H1 (cell line): ENCODE data around the gene OTUD5. TPM values are rescaled to one million over a fixed set of nuclear protein-coding genes. Genes with fewer than 3 reads are reported as not detected.

Source experiments
- CTCF ChIA-PET: fragments of 300-600 bp; sonication (Branson Sonifier 250); formaldehyde crosslinking; loops from one replicate; lab custom pipeline; 2021; ENCODE audit not compliant: partially characterized antibody; lab: Charles Lee
- POLR2A ChIA-PET: fragments of 300-600 bp; sonication (Branson Sonifier 250); formaldehyde crosslinking; loops from one replicate; lab custom pipeline; 2021; ENCODE audit warnings: inconsistent platforms; ENCODE audit not compliant: partially characterized antibody; lab: Charles Lee
- DNase-seq, 2 experiments: peaks; one replicate each; pipeline versions ENCODE4 v3.0.0 to v3.0.0-alpha.2; 2010 to 2022; ENCODE audit warnings: low spot score in 2 of 2, low read depth in 1 of 2, mixed read lengths in 1 of 2
- FAIRE-seq: peaks from 2 replicates; lab custom pipeline; 2011; peaks lifted over from hg19 to GRCh38; lab: Jason Lieb, UNC
- H2AFZ ChIP-seq: 2 replicates; pipeline ENCODE4 v1.8.1; 2012; ENCODE audit warnings: low read length, inconsistent platforms
- H2AK5ac ChIP-seq: 2 replicates; pipeline ENCODE4 v1.6.1; 2013; ENCODE audit warnings: low read depth, low read length
- H2BK120ac ChIP-seq: replicated peaks from 2 replicates; pipeline ENCODE3; 2013; ENCODE audit warnings: low read depth, low read length, inconsistent platforms
- H2BK12ac ChIP-seq: 2 replicates; pipeline ENCODE4 v1.6.1; 2013; ENCODE audit warnings: low read depth, low read length
- H2BK15ac ChIP-seq: 2 replicates; pipeline ENCODE4 v1.6.1; 2013; ENCODE audit warnings: low read length
- H2BK20ac ChIP-seq: 2 replicates; pipeline ENCODE4 v1.6.1; 2013; ENCODE audit warnings: low read length
- H2BK5ac ChIP-seq: 2 replicates; pipeline ENCODE4 v1.6.1; 2013; ENCODE audit warnings: low read depth, low read length
- H3K14ac ChIP-seq: 2 replicates; pipeline ENCODE4 v1.6.1; 2013; ENCODE audit warnings: inconsistent platforms; ENCODE audit not compliant: insufficient read length
- H3K18ac ChIP-seq: 2 replicates; pipeline ENCODE4 v1.6.1; 2013; ENCODE audit warnings: low read length; ENCODE audit errors: extremely low read depth
- H3K23ac ChIP-seq: 2 replicates; pipeline ENCODE4 v1.6.1; 2013; ENCODE audit warnings: inconsistent platforms; ENCODE audit not compliant: insufficient read length
- H3K23me2 ChIP-seq: 2 replicates; pipeline ENCODE4 v1.6.1; 2013; ENCODE audit warnings: low read depth, low read length
- H3K27ac ChIP-seq: 2 replicates; pipeline ENCODE4 v1.6.1; 2011; ENCODE audit warnings: low read depth, low read length, inconsistent platforms
- H3K27me3 ChIP-seq, 4 experiments: replicated peaks in 1 of 4; 1 replicate in 1 of 4; 2 replicates in 3 of 4; pipeline versions ENCODE4 v1.6.1 to v1.8.1; 2011 to 2013; ENCODE audit warnings: low read length in 3 of 4, mild to moderate bottlenecking in 3 of 4, inconsistent platforms in 2 of 4, mixed read lengths in 2 of 4, moderate library complexity in 1 of 4; ENCODE audit not compliant: control insufficient read depth in 3 of 4, insufficient read depth in 3 of 4; ENCODE audit errors: extremely low read depth in 1 of 4
- H3K36me3 ChIP-seq, 4 experiments: 2 replicates each; pipeline versions ENCODE4 v1.6.1 to v1.8.1; 2011 to 2013; ENCODE audit warnings: mild to moderate bottlenecking in 4 of 4, low read length in 3 of 4, moderate library complexity in 2 of 4, control low read depth in 1 of 4, inconsistent platforms in 1 of 4; ENCODE audit not compliant: insufficient read depth in 4 of 4, control insufficient read depth in 2 of 4
- H3K4ac ChIP-seq: replicated peaks from 2 replicates; pipeline ENCODE3; 2013; ENCODE audit warnings: low read length, low read depth, mixed read lengths, inconsistent platforms; ENCODE audit not compliant: insufficient read length
- H3K4me1 ChIP-seq, 4 experiments: replicated peaks in 1 of 4; 1 replicate in 1 of 4; 2 replicates in 3 of 4; pipeline versions ENCODE4 v1.6.1 to v1.8.1; 2011 to 2013; ENCODE audit warnings: low read length in 3 of 4, inconsistent platforms in 2 of 4, mixed read lengths in 1 of 4; ENCODE audit not compliant: insufficient read depth in 4 of 4, control insufficient read depth in 3 of 4
- H3K4me2 ChIP-seq, 2 experiments: 2 replicates each; pipeline versions ENCODE4 v1.6.1 to v1.8.1; 2011 to 2013; ENCODE audit warnings: low read depth in 2 of 2, low read length in 2 of 2, control low read depth in 1 of 2, inconsistent platforms in 1 of 2, mild to moderate bottlenecking in 1 of 2; ENCODE audit not compliant: insufficient read depth in 1 of 2
- H3K4me3 ChIP-seq, 4 experiments: fragments of 200-600, 300-600 bp in 1 of 4; sonication (generic), shearing (Covaris generic), sonication (Bioruptor Twin) in 1 of 4; 2 replicates each; pipeline versions ENCODE4 v1.5.1 to v1.8.1; 2011 to 2016; ENCODE audit warnings: low read length in 4 of 4, low read depth in 3 of 4, control low read depth in 2 of 4, inconsistent platforms in 2 of 4, mild to moderate bottlenecking in 2 of 4, mixed read lengths in 1 of 4, moderate library complexity in 1 of 4; ENCODE audit not compliant: insufficient read depth in 2 of 4; ENCODE audit errors: extremely low read depth in 1 of 4
- H3K56ac ChIP-seq: replicated peaks from 2 replicates; pipeline ENCODE3; 2013; ENCODE audit warnings: low read depth, mild to moderate bottlenecking, mixed read lengths, low read length, inconsistent platforms; ENCODE audit not compliant: insufficient read length
- H3K79me1 ChIP-seq: 2 replicates; pipeline ENCODE4 v1.6.1; 2013; ENCODE audit warnings: low read depth, low read length, control low read depth
- H3K79me2 ChIP-seq, 2 experiments: 2 replicates each; pipeline versions ENCODE4 v1.6.1 to v1.8.1; 2012 to 2013; ENCODE audit warnings: low read length in 2 of 2, mild to moderate bottlenecking in 2 of 2, inconsistent platforms in 1 of 2; ENCODE audit not compliant: insufficient read depth in 2 of 2, control insufficient read depth in 1 of 2
- H3K9ac ChIP-seq, 4 experiments: replicated peaks in 1 of 4; 1 replicate in 1 of 4; 2 replicates in 3 of 4; pipeline versions ENCODE4 v1.6.1 to v1.8.1; 2011 to 2013; ENCODE audit warnings: low read depth in 3 of 4, low read length in 3 of 4, control low read depth in 2 of 4, mild to moderate bottlenecking in 2 of 4, moderate library complexity in 2 of 4, inconsistent platforms in 1 of 4; ENCODE audit errors: extremely low read depth in 1 of 4
- H3K9me3 ChIP-seq, 2 experiments: 2 replicates each; pipeline versions ENCODE4 v1.6.1 to v1.8.1; 2012 to 2013; ENCODE audit warnings: mild to moderate bottlenecking in 2 of 2, moderate library complexity in 2 of 2, control low read depth in 1 of 2, inconsistent platforms in 1 of 2, low read depth in 1 of 2, low read length in 1 of 2, mixed read lengths in 1 of 2; ENCODE audit not compliant: insufficient read depth in 2 of 2
- H4K20me1 ChIP-seq, 2 experiments: replicated peaks in 1 of 2; 2 replicates each; pipeline versions ENCODE3 to v1.8.1; 2011 to 2013; ENCODE audit warnings: inconsistent platforms in 2 of 2, low read length in 2 of 2, mild to moderate bottlenecking in 1 of 2; ENCODE audit not compliant: insufficient read depth in 2 of 2, control insufficient read depth in 1 of 2
- H4K5ac ChIP-seq: 2 replicates; pipeline ENCODE4 v1.6.1; 2013; ENCODE audit warnings: low read length, low read depth, mixed read lengths, inconsistent platforms; ENCODE audit not compliant: insufficient read length
- H4K8ac ChIP-seq: 2 replicates; pipeline ENCODE4 v1.8.0; 2013; ENCODE audit warnings: mild to moderate bottlenecking, moderate library complexity, low read length, inconsistent platforms; ENCODE audit not compliant: insufficient read depth; ENCODE audit errors: extremely low read depth
- H4K91ac ChIP-seq: replicated peaks from 2 replicates; pipeline ENCODE3; 2013; ENCODE audit warnings: low read length, mixed read lengths, inconsistent platforms; ENCODE audit not compliant: insufficient read length
- BACH1 ChIP-seq: IDR thresholded peaks from 2 replicates; pipeline ENCODE4 v1.6.1; 2012; ENCODE audit warnings: low read length, improper control_type of control experiment
- CEBPB ChIP-seq: IDR thresholded peaks from 2 replicates; pipeline ENCODE4 v1.6.1; 2012; ENCODE audit warnings: low read depth, low read length
- MAFK ChIP-seq: IDR thresholded peaks from 2 replicates; pipeline ENCODE4 v1.6.1; 2012; ENCODE audit warnings: low read depth, mild to moderate bottlenecking, improper control_type of control experiment, low read length
- NANOG ChIP-seq: IDR thresholded peaks from 2 replicates; pipeline ENCODE4 v1.6.1; 2011; ENCODE audit warnings: low read length, low read depth, mild to moderate bottlenecking, inconsistent platforms; ENCODE audit not compliant: insufficient read depth, poor library complexity, severe bottlenecking
- SP1 ChIP-seq: IDR thresholded peaks from 2 replicates; pipeline ENCODE4 v1.6.1; 2011; ENCODE audit warnings: low read depth, low read length
- ZNF274 ChIP-seq: IDR thresholded peaks from 2 replicates; pipeline ENCODE4 v1.7.0; 2012; ENCODE audit warnings: low read length, borderline replicate concordance; ENCODE audit errors: extremely low read depth
- WGBS, 2 experiments: shearing (Covaris generic) in 1 of 2; methylation state at CpG; one replicate each; pipeline versions ENCODE4 v1.1.6 to v1.1.7; 2013 to 2015; ENCODE audit warnings: low lambda C conversion rate in 2 of 2, mixed read lengths in 2 of 2, inconsistent platforms in 1 of 2, low coverage in 1 of 2, missing lambda C conversion rate in 1 of 2; ENCODE audit not compliant: insufficient replicate concordance in 2 of 2, insufficient coverage in 1 of 2, insufficient read length in 1 of 2; ENCODE audit errors: extremely low coverage in 1 of 2, missing lambda C conversion rate in 1 of 2; 5-methylcytosine and 5-hydroxymethylcytosine counted together
- polyA plus RNA-seq, 7 experiments: library from polyadenylated mRNA; depleted of rRNA in 3 of 7; stranded (reverse) in 5 of 7; unstranded in 2 of 7; fragments of >200 nt in 5 of 7; fragments of 200-250 nt in 2 of 7; gene quantifications; 1 replicate in 5 of 7; 2 replicates in 1 of 7; 4 replicates in 1 of 7; pipeline versions ENCODE4 v1.2.1 to v1.2.3, GENCODE V29; 2011 to 2013; ENCODE audit warnings: missing spikeins in 2 of 7, mixed read lengths in 2 of 7
- total RNA-seq: library from RNA; stranded (reverse); fragmentation: NEBNext Ultra II Directional; extraction: Animal tissue kit (Norgen Biotek cat#: 25700); gene quantifications from 2 replicates; pipeline ENCODE4 v1.2.1, GENCODE V29; 2021

The OTUD5 gene
- total and polyA plus RNA-seq, 2 of the 8 experiments (the other 6 are each of a cell fraction or from before 2014, with no cell fraction given): 46.3 to 53.5 TPM

- FAIRE-seq (peak; percentile 99), DNase-seq (no peak)
- peak overlapping the region; percentile 73 for H4K91ac ChIP-seq
- peak overlapping the region; percentile 2 to 54 (median 14); a peak in 5 of 8 replicates for H3K4me3 ChIP-seq
- H4K8ac ChIP-seq: no peak overlapping the region
- H2AFZ ChIP-seq: no peak overlapping the region
- peak overlapping the region; percentile 66 for H4K5ac ChIP-seq
- peak overlapping the region; percentile 98 for H2BK120ac ChIP-seq
- 0% methylated on average over 2 of the region's 2 CpGs; no CpG with 5 or more reads in 1 of the 2 experiments for WGBS, 2 experiments
- H2BK12ac ChIP-seq: no peak overlapping the region; the same call in 1 of the 2 replicates
- CTCF ChIA-PET: interaction anchor here (0.8 to 2.3 kb wide), 6 partner anchors 9 to 166 kb away, joined by 3 to 20 read pairs (median 4); partner anchors contain the start of gene SLC35A2
- no peak overlapping the region for H2BK20ac ChIP-seq
- H3K79me1 ChIP-seq: no peaks in the 10 kb centered on the region
- H3K79me2 ChIP-seq: peaks cover 0 to 20% of the 10 kb centered on the region in 2 experiments; a peak in 2 of 4 replicates
- H3K27me3 ChIP-seq: no peaks in the 10 kb centered on the region
- H3K14ac ChIP-seq: no peak overlapping the region
- H3K56ac ChIP-seq: peak overlapping the region; percentile 87
- H3K4me1 ChIP-seq: peaks cover 0 to 18% (median 8%) of the 10 kb centered on the region in 4 experiments; a peak in 5 of 7 replicates
- peak overlapping the region; percentile 75 for H3K27ac ChIP-seq
- peaks cover 0 to 42% (median 18%) of the 10 kb centered on the region in 4 experiments; a peak in 6 of 8 replicates for H3K36me3 ChIP-seq
- H3K23me2 ChIP-seq: no peaks in the 10 kb centered on the region
- H4K20me1 ChIP-seq: no peaks in the 10 kb centered on the region
- H3K18ac ChIP-seq: no peak overlapping the region; the same call in 1 of the 2 replicates
- H3K4ac ChIP-seq: no peak overlapping the region
- no peak overlapping the region for H2AK5ac ChIP-seq
- no peaks in the 10 kb centered on the region for H3K9me3 ChIP-seq
- H3K4me2 ChIP-seq: peak overlapping the region; percentile 61 to 62
- H3K9ac ChIP-seq: peak overlapping the region in 1 of 4 experiments; percentile 4; a peak in 1 of 7 replicates
- no peak overlapping the region for H2BK15ac ChIP-seq
- H3K23ac ChIP-seq: no peak overlapping the region
- peak overlapping the region; percentile 97 for H2BK5ac ChIP-seq
- POLR2A ChIA-PET: interaction anchor here (0.6 to 30.9 kb wide), 15 partner anchors 6 to 297 kb away, joined by 3 to 572 read pairs (median 3); partner anchors contain the start of genes GRIPAP1, OTUD5, PIM2 and PQBP1
- peak; percentile 70 for TF ChIP-seq NANOG
- TF ChIP-seq BACH1: no peak
- no peak for TF ChIP-seq ZNF274
- TF ChIP-seq CEBPB: no peak; the same call in 1 of the 2 replicates
- no peak for TF ChIP-seq MAFK
- peak; percentile 64; the same call in 1 of the 2 replicates for TF ChIP-seq SP1
Measured at GRCh38 chrX:48927736-48928382, 29.5 kb downstream of the OTUD5 start.
